Dedifferentiated amniotic fluid mesenchymal stem cell (primary cell): ENCODE measurements around the gene NKX6-2.

Source experiments
- DNase-seq: peaks from one replicate; pipeline ENCODE4 v3.0.0-alpha.2; 2016; ENCODE audit errors: extremely low spot score

NKX6-2 gene

GRCh38 chr10:132813001-132813401, 27.1 kb upstream of the NKX6-2 start:
- DNase-seq = no peak

GRCh38 chr10:132812520-132812919, 26.6 kb upstream of the NKX6-2 start:
- no peak for DNase-seq

GRCh38 chr10:132811891-132812481, 26.0 kb upstream of the NKX6-2 start:
- no peak for DNase-seq

GRCh38 chr10:132810807-132811700, 25.1 kb upstream of the NKX6-2 start:
- DNase-seq = no peak

- DNase-seq = no peak
These were observed 24.3 kb upstream of the NKX6-2 start for GRCh38 chr10:132810141-132810806.

- no peak for DNase-seq
These were observed 23.5 kb upstream of the NKX6-2 start for GRCh38 chr10:132809232-132810140.

GRCh38 chr10:132808383-132809231, 22.7 kb upstream of the NKX6-2 start:
- DNase-seq = no peak

- DNase-seq = no peak
These were observed 21.7 kb upstream of the NKX6-2 start for GRCh38 chr10:132807621-132808049.

GRCh38 chr10:132806561-132807003, 20.6 kb upstream of the NKX6-2 start:
- no peak for DNase-seq

GRCh38 chr10:132806110-132806509, 20.2 kb upstream of the NKX6-2 start:
- DNase-seq = no peak

- no peak for DNase-seq
These were observed 19.7 kb upstream of the NKX6-2 start for GRCh38 chr10:132805599-132805998.

- DNase-seq = no peak
These were observed 19.0 kb upstream of the NKX6-2 start for GRCh38 chr10:132804785-132805426.

GRCh38 chr10:132804287-132804686, 18.3 kb upstream of the NKX6-2 start:
- DNase-seq = no peak

GRCh38 chr10:132803416-132804210, 17.7 kb upstream of the NKX6-2 start:
- no peak for DNase-seq

GRCh38 chr10:132802694-132803320, 16.9 kb upstream of the NKX6-2 start:
- no peak for DNase-seq

- DNase-seq = no peak
These were observed 16.1 kb upstream of the NKX6-2 start for GRCh38 chr10:132802048-132802447.

GRCh38 chr10:132799865-132800264, 13.9 kb upstream of the NKX6-2 start:
- DNase-seq = no peak

GRCh38 chr10:132798876-132799275, 12.9 kb upstream of the NKX6-2 start:
- DNase-seq = no peak

GRCh38 chr10:132798403-132798802, 12.5 kb upstream of the NKX6-2 start:
- no peak for DNase-seq
